ENCODE data around the gene ASB10.

The ASB10 gene

DNA sequence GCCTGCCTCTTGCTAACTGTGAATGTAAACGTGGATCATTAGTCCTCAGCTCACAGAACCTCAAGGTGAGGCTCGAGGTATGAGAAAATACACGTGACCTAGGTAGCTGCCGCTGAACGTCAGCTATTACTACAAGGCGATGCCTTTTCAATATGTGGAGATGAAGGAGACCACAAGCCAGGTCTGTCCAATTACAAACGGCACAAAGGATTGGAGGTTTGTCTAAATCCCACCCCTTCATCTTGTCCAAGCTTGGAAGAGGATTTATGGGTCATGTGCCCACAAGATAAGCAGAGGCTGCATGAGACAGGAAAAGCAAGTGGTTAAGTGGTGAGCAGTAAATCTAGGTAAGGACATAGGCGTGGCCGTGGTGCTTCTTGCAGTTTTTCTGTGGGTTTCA lies 19.9 kb upstream of the ASB10 start:
- no peak for TF ChIP-seq CTCF (IDR thresholded peaks at IDR 0.05; ENCODE audit: control insufficient read depth, insufficient read depth, low read depth, low read length, missing control alignments)
- DNase-seq (ENCODE audit: low read depth), result no peak
- H3K4me3 ChIP-seq (ENCODE audit: control insufficient read depth, low read depth, low read length), result no peak overlapping the region

- H3K4me3 ChIP-seq (ENCODE audit: control insufficient read depth, low read depth, low read length), result no peak overlapping the region
- DNase-seq (ENCODE audit: low read depth), result no peak
- TF ChIP-seq CTCF (IDR thresholded peaks at IDR 0.05; ENCODE audit: control insufficient read depth, insufficient read depth, low read depth, low read length, missing control alignments), result no peak
Measured at GRCh38 chr7:151205730-151206129, 18.7 kb upstream of the ASB10 start.

- no peak overlapping the region for H3K4me3 ChIP-seq (ENCODE audit: control insufficient read depth, low read depth, low read length)
- DNase-seq (ENCODE audit: low read depth), result no peak
- peak; percentile 5 for TF ChIP-seq CTCF (IDR thresholded peaks at IDR 0.05; ENCODE audit: control insufficient read depth, insufficient read depth, low read depth, low read length, missing control alignments)
Measured at GRCh38 chr7:151204383-151205032, 17.5 kb upstream of the ASB10 start.

- TF ChIP-seq CTCF (IDR thresholded peaks at IDR 0.05; ENCODE audit: control insufficient read depth, insufficient read depth, low read depth, low read length, missing control alignments), result no peak
- DNase-seq (ENCODE audit: low read depth), result no peak
- H3K4me3 ChIP-seq (ENCODE audit: control insufficient read depth, low read depth, low read length), result no peak overlapping the region
Measured at GRCh38 chr7:151202836-151203235, 15.8 kb upstream of the ASB10 start.

- DNase-seq (ENCODE audit: low read depth), result no peak
- TF ChIP-seq CTCF (IDR thresholded peaks at IDR 0.05; ENCODE audit: control insufficient read depth, insufficient read depth, low read depth, low read length, missing control alignments), result no peak
- no peak overlapping the region for H3K4me3 ChIP-seq (ENCODE audit: control insufficient read depth, low read depth, low read length)
Measured at GRCh38 chr7:151201751-151202150, 14.7 kb upstream of the ASB10 start.

DNA sequence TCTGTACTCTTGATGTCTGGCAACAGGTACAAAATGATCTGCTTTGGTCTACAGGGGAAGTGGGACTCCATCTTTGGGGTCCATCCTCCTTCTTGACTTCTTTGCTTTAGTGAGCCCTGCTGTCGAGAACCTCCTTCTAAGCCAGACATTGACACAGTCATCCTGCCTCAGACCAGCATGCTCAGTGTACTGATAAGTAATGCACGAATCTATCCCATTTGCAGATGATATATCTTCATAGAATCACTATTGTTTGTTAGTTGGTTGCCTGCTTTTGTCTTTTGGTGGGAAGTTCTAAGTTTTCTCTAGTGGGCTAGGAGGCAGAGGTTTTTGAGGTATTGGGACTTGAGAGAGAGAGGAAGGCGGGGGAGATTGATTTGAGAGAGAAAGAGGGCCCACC lies 14.3 kb upstream of the ASB10 start:
- no peak overlapping the region for H3K4me3 ChIP-seq (ENCODE audit: control insufficient read depth, low read depth, low read length)
- no peak for TF ChIP-seq CTCF (IDR thresholded peaks at IDR 0.05; ENCODE audit: control insufficient read depth, insufficient read depth, low read depth, low read length, missing control alignments)
- no peak for DNase-seq (ENCODE audit: low read depth)

All from AG09309 (cell line).